IMR-90 (cell line): ENCODE measurements around the gene PSMA8.

ENCODE experiments used
- CEBPB ChIP-seq: IDR thresholded peaks from 2 replicates; pipeline ENCODE4 v1.6.1; 2012; ENCODE audit warnings: low read depth, low read length, improper control_type of control experiment
- MAFK ChIP-seq: IDR thresholded peaks from 2 replicates; pipeline ENCODE4 v1.6.1; 2012; ENCODE audit warnings: low read depth, low read length, improper control_type of control experiment
- MAZ ChIP-seq: IDR thresholded peaks from 2 replicates; pipeline ENCODE4 v1.6.1; 2012; ENCODE audit warnings: low read depth, mild to moderate bottlenecking, low read length, improper control_type of control experiment, moderate library complexity, borderline replicate concordance
- MXI1 ChIP-seq: IDR thresholded peaks from 2 replicates; pipeline ENCODE4 v1.6.1; 2012; ENCODE audit warnings: low read depth, mild to moderate bottlenecking, low read length, moderate library complexity, borderline replicate concordance
- NFE2L2 ChIP-seq: fragments of 150-350 bp; IDR thresholded peaks from 2 replicates; pipeline ENCODE4 v1.6.1; 2016; ENCODE audit warnings: low read depth, mild to moderate bottlenecking, low read length
- POLR2A ChIP-seq: IDR thresholded peaks from 2 replicates; pipeline ENCODE4 v1.6.1; 2012; ENCODE audit warnings: mild to moderate bottlenecking, low read depth, low read length
- RAD21 ChIP-seq: IDR thresholded peaks from 2 replicates; pipeline ENCODE4 v1.6.1; 2012; ENCODE audit warnings: low read length, improper control_type of control experiment
- RFX5 ChIP-seq: IDR thresholded peaks from 2 replicates; pipeline ENCODE4 v1.8.0; 2012; ENCODE audit warnings: low read depth, mild to moderate bottlenecking, low read length, moderate library complexity
- USF2 ChIP-seq: fragments of 150-350 bp; IDR thresholded peaks from 2 replicates; pipeline ENCODE4 v1.6.1; 2017; ENCODE audit warnings: mild to moderate bottlenecking, antibody characterized with exemption, low read length, low read depth
- TF ChIP-seq, protein P1 (sequence below): conservative IDR thresholded peaks from 2 replicates; pipeline ENCODE4 v1.5.1; 2012; ENCODE audit warnings: mild to moderate bottlenecking, low read depth, low read length, improper control_type of control experiment

GRCh38 chr18:26227051-26227670 lies 93.5 kb downstream of the PSMA8 start:
- TF ChIP-seq, protein P1, sequence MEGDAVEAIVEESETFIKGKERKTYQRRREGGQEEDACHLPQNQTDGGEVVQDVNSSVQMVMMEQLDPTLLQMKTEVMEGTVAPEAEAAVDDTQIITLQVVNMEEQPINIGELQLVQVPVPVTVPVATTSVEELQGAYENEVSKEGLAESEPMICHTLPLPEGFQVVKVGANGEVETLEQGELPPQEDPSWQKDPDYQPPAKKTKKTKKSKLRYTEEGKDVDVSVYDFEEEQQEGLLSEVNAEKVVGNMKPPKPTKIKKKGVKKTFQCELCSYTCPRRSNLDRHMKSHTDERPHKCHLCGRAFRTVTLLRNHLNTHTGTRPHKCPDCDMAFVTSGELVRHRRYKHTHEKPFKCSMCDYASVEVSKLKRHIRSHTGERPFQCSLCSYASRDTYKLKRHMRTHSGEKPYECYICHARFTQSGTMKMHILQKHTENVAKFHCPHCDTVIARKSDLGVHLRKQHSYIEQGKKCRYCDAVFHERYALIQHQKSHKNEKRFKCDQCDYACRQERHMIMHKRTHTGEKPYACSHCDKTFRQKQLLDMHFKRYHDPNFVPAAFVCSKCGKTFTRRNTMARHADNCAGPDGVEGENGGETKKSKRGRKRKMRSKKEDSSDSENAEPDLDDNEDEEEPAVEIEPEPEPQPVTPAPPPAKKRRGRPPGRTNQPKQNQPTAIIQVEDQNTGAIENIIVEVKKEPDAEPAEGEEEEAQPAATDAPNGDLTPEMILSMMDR: no peak
- no peak for TF ChIP-seq POLR2A
- no peak for TF ChIP-seq RAD21
- TF ChIP-seq CEBPB: no peak
- no peak for TF ChIP-seq MAZ
- no peak for TF ChIP-seq NFE2L2
- no peak for TF ChIP-seq MXI1
- no peak for TF ChIP-seq RFX5
- TF ChIP-seq USF2: no peak
- TF ChIP-seq MAFK: peak; percentile 72
